Stomach smooth muscle (tissue), 2 donors: ENCODE results near the gene FBXO9.
A peak's percentile ranks its signal among the peaks of the same experiment; 100 is the strongest.
"Not testable (repeated sequence)": the region's sequence is repeated elsewhere in the genome, so short reads cannot be mapped to it uniquely, and the experiment has no call there.

Source experiments
- H3K27ac ChIP-seq: one replicate; pipeline ENCODE4 v1.7.0; 2013; ENCODE audit warnings: mild to moderate bottlenecking, low read length, inconsistent platforms
- H3K27me3 ChIP-seq, 2 donors: one replicate each; pipeline ENCODE4 v1.7.0; 2013; ENCODE audit warnings: low read length in 2 of 2; ENCODE audit not compliant: insufficient read depth in 2 of 2, control insufficient read depth in 1 of 2
- H3K36me3 ChIP-seq, 2 donors: one replicate each; pipeline ENCODE4 v1.7.0; 2013; ENCODE audit warnings: low read length in 2 of 2; ENCODE audit not compliant: control insufficient read depth in 2 of 2, insufficient read depth in 2 of 2
- H3K4me1 ChIP-seq: one replicate; pipeline ENCODE4 v1.7.0; 2013; ENCODE audit warnings: low read length; ENCODE audit not compliant: control insufficient read depth, insufficient read depth
- H3K4me3 ChIP-seq, 2 donors: one replicate each; pipeline ENCODE4 v1.7.0; 2013; ENCODE audit warnings: low read length in 2 of 2
- H3K9ac ChIP-seq, 2 donors: one replicate each; pipeline ENCODE4 v1.7.0; 2013; ENCODE audit warnings: low read length in 2 of 2, mild to moderate bottlenecking in 1 of 2
- H3K9me3 ChIP-seq, 2 donors: one replicate each; pipeline ENCODE4 v1.7.0; 2013; ENCODE audit warnings: low read length in 2 of 2; ENCODE audit not compliant: control insufficient read depth in 2 of 2
- donor health status: healthy.
- donor health status: Pancreatic carcinoma.

Gene FBXO9

DNA sequence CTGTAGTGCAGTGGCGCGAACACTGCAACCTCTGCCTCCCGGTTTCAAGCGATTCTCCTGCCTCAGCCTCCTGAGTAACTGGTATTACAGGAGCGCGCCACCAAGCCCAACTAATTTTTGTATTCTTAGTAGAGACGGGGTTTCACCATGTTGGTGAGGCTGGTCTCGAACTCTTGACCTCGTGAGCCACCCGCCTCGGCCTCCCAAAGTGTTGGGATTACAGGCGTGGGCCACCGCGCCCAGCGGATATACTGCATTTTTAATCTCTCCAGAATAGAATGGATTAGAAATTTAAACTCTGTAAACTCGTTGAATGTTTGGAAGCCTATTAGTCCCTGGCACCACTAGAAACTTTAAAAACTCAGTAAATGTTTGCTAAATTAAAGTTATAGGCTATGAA lies 949 bp upstream of the FBXO9 start:
- H3K27me3 ChIP-seq, H3K9me3 ChIP-seq, H3K9ac ChIP-seq, H3K27ac ChIP-seq, H3K36me3 ChIP-seq: not testable (repeated sequence)
- Histone ChIP-seq H3K4me3 (peak overlapping the region in 1 of 2 donors; percentile 92), H3K4me1 (peaks cover 23% of the 10 kb centered on the region)

DNA sequence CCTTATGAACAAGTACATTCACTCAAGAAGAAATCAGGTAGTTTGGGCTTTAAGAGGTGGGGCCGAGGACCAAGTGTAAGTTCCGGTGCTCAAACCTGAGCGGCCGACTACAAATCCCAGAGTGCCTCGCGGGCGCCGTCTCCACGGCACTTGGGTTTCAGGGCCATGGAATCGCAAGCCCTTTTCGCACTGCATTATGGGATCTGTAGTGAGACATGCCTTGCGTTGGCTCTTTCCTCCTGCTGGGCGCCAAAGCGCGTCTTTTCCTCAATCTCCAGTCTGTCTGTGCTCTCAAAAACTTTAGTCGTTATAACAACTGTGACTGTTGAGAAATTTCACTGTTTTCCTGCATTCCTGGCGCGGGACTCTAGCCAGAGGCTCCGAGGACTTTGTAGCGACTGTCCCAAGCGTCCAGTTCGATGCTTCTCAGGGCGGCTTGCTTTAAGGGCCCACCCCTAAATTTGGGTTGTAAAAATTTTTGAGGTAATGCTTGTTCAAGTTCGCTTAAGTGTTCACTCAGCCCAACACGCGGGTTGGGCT lies 408 bp upstream of the FBXO9 start:
- Histone ChIP-seq H3K4me3 (peak overlapping the region; percentile 92 to 99), H3K9me3 (no peaks in the 10 kb centered on the region), H3K9ac (peak overlapping the region; percentile 78 to 91), H3K36me3 (no peaks in the 10 kb centered on the region), H3K4me1 (peaks cover 18% of the 10 kb centered on the region), H3K27ac (peak overlapping the region; percentile 79), H3K27me3 (no peaks in the 10 kb centered on the region)

DNA sequence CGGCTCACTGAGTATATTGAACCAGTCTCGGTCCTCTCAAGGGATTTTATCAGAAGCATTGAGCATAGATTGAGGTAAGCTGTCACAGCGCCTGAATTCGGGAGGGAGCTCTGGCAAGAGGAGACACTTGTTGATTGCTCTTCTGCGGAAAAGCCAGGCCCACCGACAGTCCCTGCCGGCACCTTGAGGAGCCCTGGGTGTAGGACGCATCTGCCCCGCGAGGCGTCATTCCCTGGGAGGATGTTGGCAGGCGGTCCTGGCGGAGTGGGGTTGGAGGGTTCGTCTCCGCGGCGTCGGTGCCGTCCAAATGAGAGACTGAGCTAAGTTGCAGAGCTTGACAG lies 843 bp downstream of the FBXO9 start:
- Histone ChIP-seq H3K9ac (peak overlapping the region; percentile 78 to 91), H3K4me3 (peak overlapping the region; percentile 92 to 99), H3K27me3 (no peaks in the 10 kb centered on the region), H3K9me3 (no peaks in the 10 kb centered on the region), H3K36me3 (peaks cover 0 to 2% of the 10 kb centered on the region in 2 donors), H3K27ac (peak overlapping the region; percentile 79), H3K4me1 (peaks cover 15% of the 10 kb centered on the region)

DNA sequence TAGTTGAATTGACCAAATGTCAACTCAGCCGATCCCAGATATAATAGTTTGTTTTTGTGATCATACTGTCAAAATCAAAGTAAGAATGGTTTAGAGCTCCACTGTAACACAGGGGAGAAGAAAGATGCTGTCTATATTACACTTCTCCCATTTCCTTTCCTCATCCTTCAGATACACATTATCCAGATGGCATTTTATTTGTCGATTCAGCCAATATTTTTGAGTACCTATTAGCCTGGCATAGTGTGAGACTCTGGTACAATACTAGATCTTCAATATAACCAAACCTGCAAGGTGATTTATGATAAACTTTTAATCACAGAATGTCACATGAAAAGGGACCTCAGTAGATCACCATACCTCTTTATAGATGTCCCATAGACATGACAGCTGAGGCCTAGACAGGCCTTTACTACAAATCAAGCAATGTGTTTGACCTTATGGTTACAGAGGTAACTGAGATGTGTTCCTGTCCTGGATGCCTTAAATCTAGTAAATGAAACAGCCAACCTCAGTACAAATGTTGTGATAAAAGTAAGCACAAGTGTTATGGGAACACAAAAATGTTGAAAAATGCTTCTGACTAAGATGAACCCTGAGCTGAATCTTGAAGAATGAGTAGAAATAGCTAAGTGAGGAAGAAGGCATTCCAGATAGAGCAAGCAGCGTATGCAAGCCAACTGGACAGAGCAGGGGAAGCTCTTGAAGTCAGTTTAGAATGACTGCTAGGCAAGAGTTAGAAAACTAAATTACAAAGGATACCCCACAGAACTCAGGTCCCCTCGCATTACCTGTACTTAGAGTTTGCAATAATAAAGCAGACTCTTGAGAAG lies 1.9 kb downstream of the FBXO9 start:
- H3K36me3 ChIP-seq, result peaks cover under 1 to 7% of the 10 kb centered on the region in 2 donors
- H3K4me1 ChIP-seq, result peaks cover 11% of the 10 kb centered on the region
- H3K27me3 ChIP-seq, result no peaks in the 10 kb centered on the region
- no peak overlapping the region for H3K27ac ChIP-seq
- H3K9me3 ChIP-seq, result no peaks in the 10 kb centered on the region
- peak overlapping the region in 1 of 2 donors; percentile 91 for H3K9ac ChIP-seq
- peak overlapping the region; percentile 92 to 99 for H3K4me3 ChIP-seq

DNA sequence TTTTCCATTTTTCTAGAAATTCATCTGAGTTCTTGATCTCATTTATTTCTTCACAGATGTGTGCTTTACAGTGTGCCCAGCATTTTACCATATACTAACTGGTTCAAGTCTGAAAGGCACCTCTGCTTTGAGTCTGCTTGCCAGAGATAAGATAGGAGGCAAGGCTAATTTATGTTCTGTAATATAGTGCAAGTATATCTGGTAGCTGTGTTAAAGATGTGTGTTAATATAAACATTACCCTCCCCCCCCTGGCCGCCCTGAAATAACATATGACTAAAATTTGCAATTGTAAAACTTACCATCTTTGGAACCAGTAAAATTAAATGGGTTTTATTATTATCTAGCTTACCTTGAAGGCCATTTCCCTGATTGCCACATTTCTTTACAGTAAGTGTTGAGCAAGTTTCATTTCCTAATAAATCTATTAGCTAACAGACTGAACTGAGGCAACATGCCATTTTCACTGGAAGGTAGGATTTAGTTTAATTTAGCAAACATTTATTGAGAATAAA lies 2.7 kb downstream of the FBXO9 start:
- H3K4me3 ChIP-seq, result no peak overlapping the region
- peaks cover 5 to 7% of the 10 kb centered on the region in 2 donors for H3K36me3 ChIP-seq
- no peaks in the 10 kb centered on the region for H3K9me3 ChIP-seq
- no peak overlapping the region for H3K9ac ChIP-seq
- H3K4me1 ChIP-seq, result peaks cover 7% of the 10 kb centered on the region
- H3K27me3 ChIP-seq, result no peaks in the 10 kb centered on the region
- no peak overlapping the region for H3K27ac ChIP-seq

DNA sequence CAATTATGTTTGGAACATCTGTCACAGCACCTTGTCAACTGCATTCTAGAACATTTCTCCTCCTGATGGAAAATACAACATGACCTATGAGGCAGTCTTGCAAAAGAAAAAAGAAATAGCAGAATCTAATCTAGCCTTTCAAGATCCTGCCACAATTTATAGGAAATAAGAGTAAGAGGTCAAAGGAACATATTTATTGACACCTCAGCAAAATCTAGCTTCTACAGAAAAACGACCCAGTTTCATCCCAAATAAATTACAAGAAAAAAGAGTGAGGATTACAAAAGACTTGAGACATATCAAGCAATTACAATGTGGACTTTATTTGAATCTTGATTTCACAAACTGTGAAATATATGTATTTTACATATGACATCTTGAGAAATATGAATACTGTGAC lies 4.2 kb downstream of the FBXO9 start:
- Histone ChIP-seq H3K9ac (no peak overlapping the region), H3K4me3 (no peak overlapping the region), H3K27me3 (no peaks in the 10 kb centered on the region)

DNA sequence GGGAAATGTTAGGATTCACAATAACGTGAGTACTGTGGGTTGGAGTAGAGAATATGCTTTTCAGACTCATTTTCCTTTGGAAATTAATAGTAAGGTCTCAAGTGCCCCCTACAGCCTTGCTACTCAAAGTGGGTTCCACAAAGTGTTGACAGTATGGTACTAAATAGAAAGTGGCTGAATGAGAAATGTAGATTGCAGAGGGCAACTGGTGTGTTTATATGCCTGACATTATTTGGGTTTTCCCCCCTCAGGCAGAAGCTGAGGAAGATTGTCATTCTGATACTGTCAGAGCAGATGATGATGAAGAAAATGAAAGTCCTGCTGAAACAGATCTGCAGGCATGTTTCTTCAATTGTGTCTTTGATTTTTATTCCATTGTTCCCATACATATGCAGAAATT lies 5.6 kb downstream of the FBXO9 start:
- H3K27ac ChIP-seq, result no peak overlapping the region
- peaks cover 5 to 16% of the 10 kb centered on the region in 2 donors for H3K36me3 ChIP-seq
- H3K9me3 ChIP-seq, result no peaks in the 10 kb centered on the region
- H3K9ac ChIP-seq, result no peak overlapping the region
- H3K4me3 ChIP-seq, result no peak overlapping the region
- peaks cover 7% of the 10 kb centered on the region for H3K4me1 ChIP-seq
- H3K27me3 ChIP-seq, result no peaks in the 10 kb centered on the region

More for the DNA sequence above, 4.2 kb downstream of the FBXO9 start:
- no peak overlapping the region for H3K27ac ChIP-seq
- peaks cover 5 to 12% of the 10 kb centered on the region in 2 donors for H3K36me3 ChIP-seq
- H3K4me1 ChIP-seq, result peaks cover 7% of the 10 kb centered on the region
- no peaks in the 10 kb centered on the region for H3K9me3 ChIP-seq

DNA sequence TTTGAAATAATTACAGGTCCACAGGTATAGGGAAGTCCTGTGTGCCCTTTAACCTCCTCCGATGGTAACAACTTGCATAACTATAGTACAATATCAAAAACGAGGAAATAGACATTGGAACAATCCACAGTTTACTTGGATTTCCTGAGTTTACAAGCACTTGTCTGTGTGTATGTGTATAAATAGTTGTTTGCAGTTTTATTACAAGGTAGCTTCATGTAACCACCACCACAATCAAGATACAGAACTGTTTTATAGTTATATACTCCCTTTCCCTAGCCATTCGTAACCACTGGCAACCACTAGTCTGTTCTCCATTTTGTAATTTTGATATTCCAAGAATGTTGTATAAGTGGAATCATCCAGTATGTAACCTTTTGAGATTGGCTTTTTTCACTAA lies 9.1 kb downstream of the FBXO9 start:
- Histone ChIP-seq H3K4me3 (no peak overlapping the region), H3K9ac (no peak overlapping the region), H3K36me3 (peaks cover 5 to 22% of the 10 kb centered on the region in 2 donors), H3K9me3 (no peaks in the 10 kb centered on the region), H3K4me1 (no peaks in the 10 kb centered on the region), H3K27ac (no peak overlapping the region), H3K27me3 (no peaks in the 10 kb centered on the region)

DNA sequence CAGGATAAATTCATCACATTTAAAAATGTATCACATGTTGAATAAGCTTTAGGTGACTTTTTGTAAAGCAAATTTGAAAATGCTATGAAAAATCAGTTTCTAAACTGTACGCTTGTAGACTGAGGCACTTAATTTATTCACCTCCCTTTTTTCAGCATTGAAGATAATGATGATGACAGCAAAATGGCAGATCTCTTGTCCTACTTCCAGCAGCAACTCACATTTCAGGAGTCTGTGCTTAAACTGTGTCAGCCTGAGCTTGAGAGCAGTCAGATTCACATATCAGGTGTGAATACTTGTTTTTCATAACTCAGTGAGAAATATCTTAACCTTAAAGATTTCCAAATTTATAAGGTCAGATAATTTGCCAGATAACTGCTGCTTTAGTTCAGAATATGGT lies 15.6 kb downstream of the FBXO9 start:
- no peak overlapping the region for H3K27ac ChIP-seq
- H3K4me3 ChIP-seq, result no peak overlapping the region
- no peaks in the 10 kb centered on the region for H3K27me3 ChIP-seq
- no peak overlapping the region for H3K9ac ChIP-seq
- H3K36me3 ChIP-seq, result peaks cover 19 to 45% of the 10 kb centered on the region in 2 donors
- no peaks in the 10 kb centered on the region for H3K9me3 ChIP-seq
- no peaks in the 10 kb centered on the region for H3K4me1 ChIP-seq

DNA sequence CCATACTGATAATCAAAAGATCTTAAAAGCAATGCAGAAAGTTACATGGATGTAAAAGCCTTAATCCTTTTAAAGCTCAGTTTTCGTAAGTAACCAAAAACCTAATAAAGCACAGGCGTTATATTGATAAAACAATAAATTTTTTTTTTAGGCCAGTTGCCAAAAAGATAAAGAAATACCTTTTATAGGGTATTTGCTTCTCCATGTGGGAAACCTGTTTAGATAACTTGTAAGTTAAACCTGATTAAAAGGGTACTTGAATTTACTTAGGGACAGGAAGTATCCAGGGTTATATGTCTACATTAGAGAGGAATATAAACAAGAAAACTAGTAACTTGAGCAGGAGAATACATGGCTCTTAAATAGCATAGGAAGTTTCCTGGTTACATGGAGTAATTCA lies 21.1 kb downstream of the FBXO9 start:
- no peaks in the 10 kb centered on the region for H3K27me3 ChIP-seq
- H3K27ac ChIP-seq, result no peak overlapping the region
- no peak overlapping the region for H3K9ac ChIP-seq
- H3K9me3 ChIP-seq, result no peaks in the 10 kb centered on the region
- no peak overlapping the region for H3K4me3 ChIP-seq
- H3K36me3 ChIP-seq, result peaks cover 36 to 37% of the 10 kb centered on the region in 2 donors
- H3K4me1 ChIP-seq, result no peaks in the 10 kb centered on the region

DNA sequence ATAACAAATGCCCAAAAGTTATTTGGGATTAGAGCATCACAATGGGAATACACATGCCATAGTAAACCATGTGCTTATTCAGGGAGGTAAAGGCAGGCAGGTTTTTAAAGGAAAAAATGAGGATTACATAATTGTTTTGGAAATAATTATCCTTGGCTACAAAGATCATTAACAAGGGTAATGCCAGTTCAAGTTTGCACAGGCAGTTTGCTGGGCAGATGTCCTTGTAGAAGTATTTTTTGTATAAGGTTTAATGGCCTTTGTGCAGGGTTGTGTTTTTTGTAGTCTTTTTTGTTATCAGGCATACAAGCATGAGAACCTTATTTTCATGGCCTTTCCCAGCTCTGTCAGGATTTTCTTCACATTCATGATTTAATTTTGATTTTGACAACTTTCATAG lies 24.7 kb downstream of the FBXO9 start:
- H3K4me3 ChIP-seq, result no peak overlapping the region
- H3K27ac ChIP-seq, result no peak overlapping the region
- no peaks in the 10 kb centered on the region for H3K9me3 ChIP-seq
- no peaks in the 10 kb centered on the region for H3K27me3 ChIP-seq
- no peaks in the 10 kb centered on the region for H3K4me1 ChIP-seq
- no peak overlapping the region for H3K9ac ChIP-seq
- H3K36me3 ChIP-seq, result peaks cover 27 to 39% of the 10 kb centered on the region in 2 donors
